Ascending aorta (tissue), 2 donors: ENCODE results near the gene JAK1. TPM values are rescaled to one million over a fixed set of nuclear protein-coding genes. Genes with fewer than 3 reads are reported as not detected.

Source experiments
- DNase-seq, 2 donors: peaks; one replicate each; pipeline ENCODE4 v3.0.0-alpha.2; 2019; ENCODE audit warnings: low spot score in 2 of 2
- H3K27ac ChIP-seq, 2 donors: fragments of 200-600 bp; sonication (generic); one replicate each; pipeline ENCODE4 v1.5.1; 2016 to 2017; ENCODE audit warnings: mild to moderate bottlenecking in 1 of 2
- H3K27me3 ChIP-seq: fragments of 200-600 bp; sonication (generic); one replicate; pipeline ENCODE4 v1.5.1; 2017
- H3K36me3 ChIP-seq, 2 donors: fragments of 200-600 bp; sonication (generic); one replicate each; pipeline ENCODE4 v1.5.1; 2016
- H3K4me1 ChIP-seq, 2 donors: fragments of 200-600 bp; sonication (generic); one replicate each; pipeline ENCODE4 v1.5.1; 2016 to 2017; ENCODE audit warnings: mild to moderate bottlenecking in 1 of 2
- H3K4me3 ChIP-seq, 2 donors: fragments of 200-600 bp; sonication (generic); one replicate each; pipeline ENCODE4 v1.5.1; 2016 to 2017; ENCODE audit warnings: mild to moderate bottlenecking in 1 of 2
- H3K9me3 ChIP-seq, 2 donors: fragments of 200-600 bp; sonication (generic); one replicate each; pipeline ENCODE4 v1.5.1; 2016
- CTCF ChIP-seq, 3 experiments: fragments of 200-600 bp in 2 of 3; fragments of 450-650 bp in 1 of 3; sonication (generic) in 2 of 3; IDR thresholded peaks; one replicate each; pipeline ENCODE4 v1.5.1; 2016 to 2019; ENCODE audit warnings: antibody characterized with exemption in 3 of 3, mild to moderate bottlenecking in 1 of 3, moderate library complexity in 1 of 3
- intact Hi-C: fragments of 100-400 bp; cut with DNase I; formaldehyde crosslinking; loops from one replicate; pipeline ENCODE4 v1.15.1; 2023
- total RNA-seq: library from RNA; depleted of rRNA; stranded (reverse); fragments of >200 nt; gene quantifications from one replicate; pipeline ENCODE4 v1.1.0, GENCODE V29; 2016

The JAK1 gene
- total RNA-seq, 1 donor from 2014 or later, result 53.5 TPM

GRCh38 chr1:64940025-64940424 is 26.3 kb downstream of the JAK1 start:
- Histone ChIP-seq H3K4me1 (peaks cover 0 to 32% of the 10 kb centered on the region in 2 donors), H3K4me3 (no peak overlapping the region), H3K36me3 (no peaks in the 10 kb centered on the region), H3K27me3 (no peaks in the 10 kb centered on the region), H3K9me3 (no peaks in the 10 kb centered on the region), H3K27ac (no peak overlapping the region)
- no peak for TF ChIP-seq CTCF (IDR thresholded peaks at IDR 0.05)
- DNase-seq, result no peak
- intact Hi-C loops, result no loop called here

- Histone ChIP-seq H3K4me3 (no peak overlapping the region), H3K27me3 (no peaks in the 10 kb centered on the region), H3K36me3 (no peaks in the 10 kb centered on the region), H3K4me1 (peaks cover 0 to 41% of the 10 kb centered on the region in 2 donors), H3K27ac (no peak overlapping the region), H3K9me3 (no peaks in the 10 kb centered on the region)
- TF ChIP-seq CTCF (IDR thresholded peaks at IDR 0.05), result no peak
- no peak for DNase-seq
- intact Hi-C loops, result no loop called here
Observed at GRCh38 chr1:64938991-64939390, 27.4 kb downstream of the JAK1 start.

- H3K27ac ChIP-seq, result no peak overlapping the region
- H3K36me3 ChIP-seq, result no peaks in the 10 kb centered on the region
- no peaks in the 10 kb centered on the region for H3K27me3 ChIP-seq
- intact Hi-C loops, result no loop called here
- no peak for DNase-seq
- H3K4me1 ChIP-seq, result peaks cover 0 to 41% of the 10 kb centered on the region in 2 donors
- no peak overlapping the region for H3K4me3 ChIP-seq
- no peak for TF ChIP-seq CTCF (IDR thresholded peaks at IDR 0.05)
- no peaks in the 10 kb centered on the region for H3K9me3 ChIP-seq
Observed at GRCh38 chr1:64936956-64937355, 29.4 kb downstream of the JAK1 start.

- no peak for TF ChIP-seq CTCF (IDR thresholded peaks at IDR 0.05)
- no peak for DNase-seq
- Histone ChIP-seq H3K27me3 (no peaks in the 10 kb centered on the region), H3K4me3 (no peak overlapping the region), H3K4me1 (peaks cover 0 to 33% of the 10 kb centered on the region in 2 donors), H3K9me3 (no peaks in the 10 kb centered on the region), H3K36me3 (no peaks in the 10 kb centered on the region), H3K27ac (peak overlapping the region in 1 of 2 donors; percentile 78)
- intact Hi-C loops, result loop anchor here (2.0 kb wide), 1 partner anchor 67 kb away; no protein-coding TSS in a partner anchor
Observed at GRCh38 chr1:64935551-64936155, 30.7 kb downstream of the JAK1 start.

- H3K4me3 ChIP-seq, result no peak overlapping the region
- peaks cover 0 to 33% of the 10 kb centered on the region in 2 donors for H3K4me1 ChIP-seq
- intact Hi-C loops, result loop anchor here (2.0 kb wide), 1 partner anchor 68 kb away; no protein-coding TSS in a partner anchor
- no peak for DNase-seq
- peak overlapping the region; percentile 78 to 79 for H3K27ac ChIP-seq
- no peaks in the 10 kb centered on the region for H3K9me3 ChIP-seq
- H3K27me3 ChIP-seq, result no peaks in the 10 kb centered on the region
- TF ChIP-seq CTCF (IDR thresholded peaks at IDR 0.05), result no peak
- no peaks in the 10 kb centered on the region for H3K36me3 ChIP-seq
Observed at GRCh38 chr1:64934878-64935275, 31.5 kb downstream of the JAK1 start.
